ENCODE results near the gene PRKCB.

GRCh38 chr16:24216961-24217360, 381.2 kb downstream of the PRKCB start:
- TF ChIP-seq CTCF (IDR thresholded peaks at IDR 0.05; ENCODE audit: insufficient read depth, low read length, poor library complexity, severe bottlenecking): no peak
- TF ChIP-seq EZH2phosphoT487 (conservative IDR thresholded peaks at IDR 0.05; ENCODE audit: low read length): no peak

Data from SU-DHL-6 (cell line).